SK-N-SH (cell line): ENCODE results near the gene MCC. TPM values are rescaled to one million over a fixed set of nuclear protein-coding genes. Genes with fewer than 3 reads are reported as not detected.
A peak's percentile ranks its signal among the peaks of the same experiment; 100 is the strongest.

Experiments used
- CTCF ChIA-PET: fragments of 300-600, 350-600 bp; formaldehyde crosslinking; extraction: SDS; loops from one replicate; lab custom pipeline; 2021; lab: Yijun Ruan, JAX
- POLR2A ChIA-PET: fragments of 350-600 bp; sonication (Branson Sonifier 250); formaldehyde crosslinking; extraction: SDS; loops from one replicate; lab custom pipeline; 2020; ENCODE audit warnings: antibody characterized with exemption, inconsistent platforms; lab: Yijun Ruan, JAX
- DNase-seq: peaks from one replicate; pipeline ENCODE4 v3.0.0; 2012
- H2AFZ ChIP-seq: fragments of 200-600 bp; sonication (generic); 2 replicates; pipeline ENCODE4 v1.8.1; 2016; ENCODE audit warnings: antibody characterized with exemption, mild to moderate bottlenecking, low read depth
- H3F3A ChIP-seq: fragments of 200-600 bp; sonication (generic); replicated peaks from 2 replicates; pipeline ENCODE3; 2016; ENCODE audit warnings: antibody characterized with exemption, mild to moderate bottlenecking; ENCODE audit not compliant: insufficient read depth
- H3K27ac ChIP-seq, 2 experiments: fragments of 200-500 bp in 1 of 2; fragments of 200-600 bp in 1 of 2; sonication (Bioruptor generic) in 1 of 2; sonication (generic), shearing (Covaris generic) in 1 of 2; 2 replicates each; pipeline versions ENCODE4 v1.5.1 to v1.6.1; 2014 to 2016; ENCODE audit warnings: low read depth in 2 of 2, inconsistent platforms in 1 of 2, low read length in 1 of 2, mild to moderate bottlenecking in 1 of 2, mixed read lengths in 1 of 2
- H3K27me3 ChIP-seq: fragments of 200-600 bp; sonication (generic), shearing (Covaris generic); 2 replicates; pipeline ENCODE4 v1.6.1; 2016; ENCODE audit warnings: mixed run types; ENCODE audit not compliant: insufficient read depth
- H3K36me3 ChIP-seq, 2 experiments: fragments of 200-500 bp in 1 of 2; fragments of 200-600 bp in 1 of 2; sonication (Bioruptor generic) in 1 of 2; sonication (generic) in 1 of 2; replicated peaks in 1 of 2; 2 replicates each; pipeline versions ENCODE3 to v1.5.1; 2014 to 2016; ENCODE audit warnings: low read length in 1 of 2, mild to moderate bottlenecking in 1 of 2; ENCODE audit not compliant: insufficient read depth in 2 of 2, control insufficient read depth in 1 of 2
- H3K4me1 ChIP-seq, 2 experiments: fragments of 200-500 bp in 1 of 2; fragments of 200-600 bp in 1 of 2; sonication (Bioruptor generic) in 1 of 2; sonication (generic), shearing (Covaris generic) in 1 of 2; 2 replicates each; pipeline versions ENCODE4 v1.5.1 to v1.6.1; 2014 to 2016; ENCODE audit warnings: low read depth in 1 of 2, low read length in 1 of 2, mixed run types in 1 of 2; ENCODE audit not compliant: insufficient read depth in 2 of 2, control insufficient read depth in 1 of 2
- H3K4me2 ChIP-seq: fragments of 200-600 bp; sonication (generic), shearing (Covaris generic); 2 replicates; pipeline ENCODE4 v1.6.1; 2017; ENCODE audit warnings: mixed run types
- H3K4me3 ChIP-seq, 2 experiments: fragments of 200-500 bp in 1 of 2; fragments of 200-600 bp in 1 of 2; sonication (Bioruptor generic) in 1 of 2; sonication (generic), shearing (Covaris generic) in 1 of 2; 2 replicates each; pipeline versions ENCODE4 v1.5.1 to v1.8.1; 2014 to 2016; ENCODE audit warnings: low read depth in 2 of 2, inconsistent platforms in 1 of 2, low read length in 1 of 2, mild to moderate bottlenecking in 1 of 2, mixed read lengths in 1 of 2, moderate library complexity in 1 of 2
- H3K79me2 ChIP-seq: fragments of 200-600 bp; sonication (generic); 2 replicates; pipeline ENCODE4 v1.8.1; 2017; ENCODE audit warnings: mild to moderate bottlenecking; ENCODE audit not compliant: insufficient read depth
- H3K9ac ChIP-seq: fragments of 200-600 bp; sonication (generic); 2 replicates; pipeline ENCODE4 v1.6.1; 2017; ENCODE audit warnings: mixed run types
- H3K9me2 ChIP-seq: fragments of 200-600 bp; sonication (generic); 2 replicates; pipeline ENCODE4 v1.6.1; 2017; ENCODE audit warnings: mixed run types
- H3K9me3 ChIP-seq: fragments of 200-600 bp; sonication (generic); 2 replicates; pipeline ENCODE4 v1.6.1; 2017; ENCODE audit warnings: mixed run types, mild to moderate bottlenecking, moderate library complexity
- H4K20me1 ChIP-seq: fragments of 200-600 bp; sonication (generic); 2 replicates; pipeline ENCODE4 v1.6.1; 2017; ENCODE audit warnings: mild to moderate bottlenecking, mixed run types; ENCODE audit not compliant: insufficient read depth
- EP300 ChIP-seq, 2 experiments: IDR thresholded peaks; 2 replicates each; pipeline versions ENCODE4 v1.4.0 to v1.6.1; 2012; ENCODE audit warnings: borderline replicate concordance in 1 of 2, low read depth in 1 of 2, low read length in 1 of 2
- FOXJ3 ChIP-seq: sonication (generic); formaldehyde crosslinking; IDR thresholded peaks from 2 replicates; pipeline ENCODE4 v1.5.1; 2020; ENCODE audit warnings: mild to moderate bottlenecking, missing genetic modification reagents
- MEF2A ChIP-seq: IDR thresholded peaks from 2 replicates; pipeline ENCODE4 v1.4.0; 2012; ENCODE audit warnings: low read depth, borderline replicate concordance
- RCOR1 ChIP-seq: fragments of 150-350 bp; IDR thresholded peaks from 2 replicates; pipeline ENCODE4 v1.6.1; 2017; ENCODE audit warnings: antibody characterized with exemption, low read length
- RFX5 ChIP-seq: IDR thresholded peaks from 2 replicates; pipeline ENCODE4 v1.6.1; 2012; ENCODE audit warnings: mild to moderate bottlenecking, improper control_type of control experiment, low read length
- SIN3A ChIP-seq: IDR thresholded peaks from 2 replicates; pipeline ENCODE4 v1.6.1; 2012; ENCODE audit warnings: low read depth, mild to moderate bottlenecking, low read length, moderate library complexity, borderline replicate concordance
- TCF12 ChIP-seq: IDR thresholded peaks from 2 replicates; pipeline ENCODE4 v1.4.0; 2012
- TEAD4 ChIP-seq: IDR thresholded peaks from 2 replicates; pipeline ENCODE4 v1.4.0; 2012; ENCODE audit warnings: mild to moderate bottlenecking, borderline replicate concordance; ENCODE audit not compliant: insufficient read depth
- WGBS: methylation state at CpG from one replicate; pipeline ENCODE4 v1.1.6; 2017; ENCODE audit warnings: low lambda C conversion rate; 5-methylcytosine and 5-hydroxymethylcytosine counted together
- polyA plus RNA-seq, 3 experiments: library from polyadenylated mRNA; depleted of rRNA; stranded (reverse); fragments of >200 nt; gene quantifications; 2 replicates each; pipeline ENCODE4 v1.2.3, GENCODE V29; 2012
- TF ChIP-seq, protein P1 (sequence below): fragments of 150-350 bp; IDR thresholded peaks from 2 replicates; pipeline ENCODE4 v1.6.1; 2016; ENCODE audit warnings: mild to moderate bottlenecking, low read depth, low read length
- TF ChIP-seq, protein P2 (sequence below): fragments of 200-600 bp; sonication (generic); IDR thresholded peaks from 2 replicates; pipeline ENCODE4 v1.6.1; 2017; ENCODE audit warnings: antibody characterized with exemption, mild to moderate bottlenecking, moderate library complexity
- TF ChIP-seq, protein P3 (sequence below): IDR thresholded peaks from 2 replicates; pipeline ENCODE4 v1.6.1; 2012; ENCODE audit warnings: mild to moderate bottlenecking, low read depth, low read length, moderate library complexity
- TF ChIP-seq, protein P4 (sequence below): IDR thresholded peaks from 2 replicates; pipeline ENCODE4 v1.4.0; 2012; ENCODE audit warnings: low read depth, borderline replicate concordance

Gene MCC
- polyA plus RNA-seq, 1 of the 3 experiments (the other 2 are of a cell fraction) = 3.6 TPM

DNA sequence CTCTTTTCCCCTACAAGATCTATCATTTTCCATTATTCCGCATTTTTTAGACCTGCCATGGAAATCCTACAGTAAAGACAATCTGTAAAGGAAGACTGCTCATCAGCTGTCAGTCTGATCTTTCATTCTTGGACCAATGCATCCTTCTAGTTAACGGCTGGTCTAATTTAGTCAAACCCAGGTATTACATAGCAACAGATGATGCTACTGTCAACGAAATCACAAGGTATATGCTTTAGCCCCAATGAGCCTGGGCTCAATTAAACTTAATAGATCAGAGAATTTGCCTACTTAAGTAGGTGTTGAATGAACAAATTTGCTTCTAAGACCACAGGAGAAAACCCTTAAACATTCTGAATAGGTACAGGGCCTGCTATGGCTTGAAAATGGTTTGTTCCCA lies 260.5 kb downstream of the MCC start:
- ChIA-PET POLR2A (interaction anchor here (0.6 kb wide), 1 partner anchor 307 kb away, joined by 3 read pairs; no protein-coding TSS in a partner anchor), CTCF (interaction anchor here (1.5 kb wide), 1 partner anchor 10 kb away, joined by 4 read pairs; no protein-coding TSS in a partner anchor)
- H3K79me2 ChIP-seq = no peaks in the 10 kb centered on the region
- no peaks in the 10 kb centered on the region for H4K20me1 ChIP-seq
- H3K27me3 ChIP-seq = no peaks in the 10 kb centered on the region
- no peak overlapping the region for H3K9ac ChIP-seq
- H3K4me2 ChIP-seq = no peak overlapping the region
- no peaks in the 10 kb centered on the region for H3K9me2 ChIP-seq
- no peaks in the 10 kb centered on the region for H3K36me3 ChIP-seq
- no peak overlapping the region for H2AFZ ChIP-seq
- peaks cover 0 to 13% of the 10 kb centered on the region in 2 experiments; a peak in 2 of 4 replicates for H3K4me1 ChIP-seq
- DNase-seq = no peak
- H3K9me3 ChIP-seq = no peaks in the 10 kb centered on the region
- H3F3A ChIP-seq = no peaks in the 10 kb centered on the region
- no peak overlapping the region for H3K4me3 ChIP-seq
- TF ChIP-seq TEAD4 = no peak
- TF ChIP-seq RFX5 = peak; percentile 83
- H3K27ac ChIP-seq = no peak overlapping the region
- 29% methylated on average over 3 of the region's 3 CpGs for WGBS

DNA sequence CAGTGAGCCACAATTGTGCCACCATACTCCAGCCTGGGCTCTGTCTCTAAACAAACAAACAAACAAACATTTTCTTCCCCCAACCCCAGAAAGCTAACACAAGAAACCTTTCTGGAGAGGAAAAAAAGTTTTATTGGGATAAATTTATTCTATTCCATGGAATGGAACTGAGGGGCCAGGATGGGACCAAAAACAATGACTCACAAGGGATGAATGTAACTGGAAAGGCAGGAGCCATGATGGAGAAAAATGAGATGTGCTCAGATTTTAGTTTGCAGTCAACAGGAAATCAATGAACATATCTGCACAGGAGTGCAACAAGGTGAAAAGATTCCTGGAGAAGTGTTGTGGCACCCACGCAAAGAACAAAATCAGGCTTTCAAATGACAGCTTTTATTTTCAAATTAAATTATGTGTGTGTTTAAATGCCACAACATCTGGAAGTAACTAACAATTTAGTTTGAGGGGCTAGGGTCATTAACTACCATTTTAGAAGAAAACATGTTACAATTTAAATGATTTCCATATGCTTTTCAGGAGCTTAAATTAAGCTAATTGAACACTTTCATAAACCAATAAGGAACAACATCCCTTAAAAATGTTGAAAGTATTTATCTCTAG lies 262.0 kb downstream of the MCC start:
- peak; percentile 34 for DNase-seq
- WGBS = 45% methylated on average over 1 of the region's 1 CpG
- Histone ChIP-seq H3K9me3 (no peaks in the 10 kb centered on the region), H3K4me1 (peaks cover 0 to 12% of the 10 kb centered on the region in 2 experiments; a peak in 2 of 4 replicates), H3K4me3 (no peak overlapping the region), H3K9ac (no peak overlapping the region), H3K9me2 (no peaks in the 10 kb centered on the region), H3K27me3 (no peaks in the 10 kb centered on the region), H2AFZ (no peak overlapping the region), H3K4me2 (no peak overlapping the region), H4K20me1 (no peaks in the 10 kb centered on the region), H3K79me2 (no peaks in the 10 kb centered on the region), H3K27ac (peak overlapping the region in 1 of 2 experiments; percentile 72; a peak in 2 of 4 replicates), H3F3A (no peaks in the 10 kb centered on the region), H3K36me3 (no peaks in the 10 kb centered on the region)
- CTCF ChIA-PET = interaction anchor here (1.4 kb wide), 1 partner anchor 10 kb away, joined by 3 read pairs; no protein-coding TSS in a partner anchor
- TF ChIP-seq EP300 (IDR thresholded peaks at IDR 0.05; ENCODE audit: borderline replicate concordance in 1 of 2, low read depth in 1 of 2, low read length in 1 of 2) (peak in 1 of 2 experiments; percentile 60; a peak in 1 of 4 replicates), RCOR1 (peak; percentile 37; the same call in 1 of the 2 replicates)
- TF ChIP-seq, protein P1, sequence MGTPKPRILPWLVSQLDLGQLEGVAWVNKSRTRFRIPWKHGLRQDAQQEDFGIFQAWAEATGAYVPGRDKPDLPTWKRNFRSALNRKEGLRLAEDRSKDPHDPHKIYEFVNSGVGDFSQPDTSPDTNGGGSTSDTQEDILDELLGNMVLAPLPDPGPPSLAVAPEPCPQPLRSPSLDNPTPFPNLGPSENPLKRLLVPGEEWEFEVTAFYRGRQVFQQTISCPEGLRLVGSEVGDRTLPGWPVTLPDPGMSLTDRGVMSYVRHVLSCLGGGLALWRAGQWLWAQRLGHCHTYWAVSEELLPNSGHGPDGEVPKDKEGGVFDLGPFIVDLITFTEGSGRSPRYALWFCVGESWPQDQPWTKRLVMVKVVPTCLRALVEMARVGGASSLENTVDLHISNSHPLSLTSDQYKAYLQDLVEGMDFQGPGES = no peak
- POLR2A ChIA-PET = no interaction called here

DNA sequence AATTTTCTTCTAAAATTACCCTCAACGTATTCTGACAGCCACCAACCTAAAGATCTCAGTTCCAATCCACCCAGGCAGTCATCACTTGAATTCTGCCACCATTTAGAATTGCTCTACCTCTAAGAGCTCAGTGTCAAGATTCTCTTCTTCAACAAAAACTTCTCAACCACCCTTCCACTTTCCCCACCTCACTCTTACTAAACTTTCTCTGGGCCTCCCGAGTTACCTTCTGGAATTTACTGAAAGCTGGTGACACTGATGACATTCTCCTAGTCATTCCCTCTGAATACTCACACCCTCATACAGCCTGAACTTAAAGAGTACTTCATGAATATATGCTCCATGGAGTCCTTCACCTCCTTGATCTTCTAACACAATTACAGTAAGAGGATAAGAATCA lies 263.0 kb downstream of the MCC start:
- no peaks in the 10 kb centered on the region for H3K9me2 ChIP-seq
- no peak for TF ChIP-seq SIN3A
- TF ChIP-seq MEF2A = no peak
- TF ChIP-seq, protein P2, sequence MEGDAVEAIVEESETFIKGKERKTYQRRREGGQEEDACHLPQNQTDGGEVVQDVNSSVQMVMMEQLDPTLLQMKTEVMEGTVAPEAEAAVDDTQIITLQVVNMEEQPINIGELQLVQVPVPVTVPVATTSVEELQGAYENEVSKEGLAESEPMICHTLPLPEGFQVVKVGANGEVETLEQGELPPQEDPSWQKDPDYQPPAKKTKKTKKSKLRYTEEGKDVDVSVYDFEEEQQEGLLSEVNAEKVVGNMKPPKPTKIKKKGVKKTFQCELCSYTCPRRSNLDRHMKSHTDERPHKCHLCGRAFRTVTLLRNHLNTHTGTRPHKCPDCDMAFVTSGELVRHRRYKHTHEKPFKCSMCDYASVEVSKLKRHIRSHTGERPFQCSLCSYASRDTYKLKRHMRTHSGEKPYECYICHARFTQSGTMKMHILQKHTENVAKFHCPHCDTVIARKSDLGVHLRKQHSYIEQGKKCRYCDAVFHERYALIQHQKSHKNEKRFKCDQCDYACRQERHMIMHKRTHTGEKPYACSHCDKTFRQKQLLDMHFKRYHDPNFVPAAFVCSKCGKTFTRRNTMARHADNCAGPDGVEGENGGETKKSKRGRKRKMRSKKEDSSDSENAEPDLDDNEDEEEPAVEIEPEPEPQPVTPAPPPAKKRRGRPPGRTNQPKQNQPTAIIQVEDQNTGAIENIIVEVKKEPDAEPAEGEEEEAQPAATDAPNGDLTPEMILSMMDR = no peak
- TF ChIP-seq TCF12 = no peak
- TF ChIP-seq, protein P3, sequence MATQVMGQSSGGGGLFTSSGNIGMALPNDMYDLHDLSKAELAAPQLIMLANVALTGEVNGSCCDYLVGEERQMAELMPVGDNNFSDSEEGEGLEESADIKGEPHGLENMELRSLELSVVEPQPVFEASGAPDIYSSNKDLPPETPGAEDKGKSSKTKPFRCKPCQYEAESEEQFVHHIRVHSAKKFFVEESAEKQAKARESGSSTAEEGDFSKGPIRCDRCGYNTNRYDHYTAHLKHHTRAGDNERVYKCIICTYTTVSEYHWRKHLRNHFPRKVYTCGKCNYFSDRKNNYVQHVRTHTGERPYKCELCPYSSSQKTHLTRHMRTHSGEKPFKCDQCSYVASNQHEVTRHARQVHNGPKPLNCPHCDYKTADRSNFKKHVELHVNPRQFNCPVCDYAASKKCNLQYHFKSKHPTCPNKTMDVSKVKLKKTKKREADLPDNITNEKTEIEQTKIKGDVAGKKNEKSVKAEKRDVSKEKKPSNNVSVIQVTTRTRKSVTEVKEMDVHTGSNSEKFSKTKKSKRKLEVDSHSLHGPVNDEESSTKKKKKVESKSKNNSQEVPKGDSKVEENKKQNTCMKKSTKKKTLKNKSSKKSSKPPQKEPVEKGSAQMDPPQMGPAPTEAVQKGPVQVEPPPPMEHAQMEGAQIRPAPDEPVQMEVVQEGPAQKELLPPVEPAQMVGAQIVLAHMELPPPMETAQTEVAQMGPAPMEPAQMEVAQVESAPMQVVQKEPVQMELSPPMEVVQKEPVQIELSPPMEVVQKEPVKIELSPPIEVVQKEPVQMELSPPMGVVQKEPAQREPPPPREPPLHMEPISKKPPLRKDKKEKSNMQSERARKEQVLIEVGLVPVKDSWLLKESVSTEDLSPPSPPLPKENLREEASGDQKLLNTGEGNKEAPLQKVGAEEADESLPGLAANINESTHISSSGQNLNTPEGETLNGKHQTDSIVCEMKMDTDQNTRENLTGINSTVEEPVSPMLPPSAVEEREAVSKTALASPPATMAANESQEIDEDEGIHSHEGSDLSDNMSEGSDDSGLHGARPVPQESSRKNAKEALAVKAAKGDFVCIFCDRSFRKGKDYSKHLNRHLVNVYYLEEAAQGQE = no peak
- TF ChIP-seq FOXJ3 = no peak
- TF ChIP-seq, protein P4, sequence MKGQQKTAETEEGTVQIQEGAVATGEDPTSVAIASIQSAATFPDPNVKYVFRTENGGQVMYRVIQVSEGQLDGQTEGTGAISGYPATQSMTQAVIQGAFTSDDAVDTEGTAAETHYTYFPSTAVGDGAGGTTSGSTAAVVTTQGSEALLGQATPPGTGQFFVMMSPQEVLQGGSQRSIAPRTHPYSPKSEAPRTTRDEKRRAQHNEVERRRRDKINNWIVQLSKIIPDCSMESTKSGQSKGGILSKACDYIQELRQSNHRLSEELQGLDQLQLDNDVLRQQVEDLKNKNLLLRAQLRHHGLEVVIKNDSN = no peak
- H3K36me3 ChIP-seq = no peaks in the 10 kb centered on the region
- no peak overlapping the region for H3K4me3 ChIP-seq
- H3K27me3 ChIP-seq = no peaks in the 10 kb centered on the region
- peaks cover 0 to 12% of the 10 kb centered on the region in 2 experiments; a peak in 2 of 4 replicates for H3K4me1 ChIP-seq
- H3K4me2 ChIP-seq = no peak overlapping the region
- H4K20me1 ChIP-seq = no peaks in the 10 kb centered on the region
- 38% methylated on average over 2 of the region's 2 CpGs for WGBS
- no peaks in the 10 kb centered on the region for H3K9me3 ChIP-seq
- no peak for DNase-seq
- no peaks in the 10 kb centered on the region for H3K79me2 ChIP-seq
- H3F3A ChIP-seq = no peaks in the 10 kb centered on the region
- H2AFZ ChIP-seq = no peak overlapping the region
- ChIA-PET POLR2A (no interaction called here), CTCF (interaction anchor here (0.6 kb wide), 1 partner anchor 109 kb away, joined by 3 read pairs; no protein-coding TSS in a partner anchor)
- H3K27ac ChIP-seq = no peak overlapping the region
- no peak overlapping the region for H3K9ac ChIP-seq
